ENCODE measurements around the gene ACOT8.
"Not testable (repeated sequence)": the region's sequence is repeated elsewhere in the genome, so short reads cannot be mapped to it uniquely, and the experiment has no call there.

ACOT8 gene

DNA sequence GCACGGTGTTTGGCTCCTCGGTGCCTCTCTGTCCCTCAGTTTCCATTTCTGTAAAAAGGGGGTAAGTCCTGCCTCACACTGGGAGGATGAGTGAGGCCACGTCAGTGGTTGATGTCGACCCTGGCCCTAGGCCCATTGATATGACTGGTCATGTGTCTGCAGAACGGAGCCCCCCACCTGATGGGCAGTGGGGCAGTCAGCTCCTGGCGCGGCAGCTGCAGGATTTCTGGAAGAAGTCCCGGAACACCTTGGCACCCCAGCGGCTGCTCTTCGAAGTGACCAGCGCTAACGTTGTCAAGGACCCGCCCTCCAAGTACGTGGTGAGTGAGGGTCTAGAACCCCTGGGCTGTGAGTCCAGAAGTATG, 22.4 kb downstream of the ACOT8 start:
- in situ Hi-C loops (cut with HindIII; ENCODE audit: low pct_ligation_motif_present, low pct_unique_long_range_greater_than_20kb, low sequenced_read_pairs), result no loop called here
- no peak for DNase-seq

DNA sequence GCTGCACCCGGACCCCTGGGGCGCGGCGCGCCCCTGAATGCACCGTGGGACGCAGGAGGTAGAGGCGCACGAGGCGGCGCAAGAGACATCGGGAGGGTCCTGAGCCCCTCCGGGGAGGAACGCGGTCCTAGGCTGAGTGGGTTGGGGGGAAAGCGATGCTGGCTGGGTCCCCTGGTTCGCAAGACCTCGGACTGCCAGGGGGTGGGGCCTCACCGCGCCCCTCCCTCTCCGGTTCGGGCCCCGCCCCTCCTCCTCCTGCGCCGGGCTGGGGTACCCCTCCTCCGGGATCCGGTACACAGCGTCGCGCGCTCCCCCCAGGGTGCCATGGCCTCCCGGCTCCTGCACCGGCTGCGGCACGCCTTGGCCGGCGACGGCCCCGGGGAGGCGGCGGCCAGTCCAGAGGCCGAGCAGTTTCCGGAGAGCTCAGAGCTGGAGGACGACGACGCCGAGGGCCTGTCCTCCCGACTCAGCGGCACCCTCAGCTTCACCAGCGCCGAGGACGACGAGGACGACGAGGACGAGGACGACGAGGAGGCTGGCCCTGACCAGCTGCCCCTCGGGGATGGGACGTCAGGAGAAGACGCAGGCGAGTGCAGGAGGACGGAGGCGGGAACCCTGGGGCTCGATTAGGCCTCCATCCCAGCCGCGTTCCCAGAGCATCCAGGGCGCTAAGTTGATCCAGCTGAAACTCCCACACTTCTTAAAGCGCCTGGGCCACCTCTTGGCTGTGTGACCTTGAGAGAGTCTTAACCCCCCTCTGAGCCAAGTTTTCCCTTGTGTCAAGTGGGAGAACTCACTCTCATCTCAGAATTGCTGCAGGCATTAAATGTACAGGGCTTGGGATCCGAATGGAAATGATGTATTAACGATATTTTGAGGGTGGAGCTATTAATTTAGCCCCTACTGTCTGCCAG, 23.1 kb downstream of the ACOT8 start:
- in situ Hi-C loops (cut with HindIII; ENCODE audit: low pct_ligation_motif_present, low pct_unique_long_range_greater_than_20kb, low sequenced_read_pairs), result no loop called here
- peak; percentile 58 for DNase-seq

DNA sequence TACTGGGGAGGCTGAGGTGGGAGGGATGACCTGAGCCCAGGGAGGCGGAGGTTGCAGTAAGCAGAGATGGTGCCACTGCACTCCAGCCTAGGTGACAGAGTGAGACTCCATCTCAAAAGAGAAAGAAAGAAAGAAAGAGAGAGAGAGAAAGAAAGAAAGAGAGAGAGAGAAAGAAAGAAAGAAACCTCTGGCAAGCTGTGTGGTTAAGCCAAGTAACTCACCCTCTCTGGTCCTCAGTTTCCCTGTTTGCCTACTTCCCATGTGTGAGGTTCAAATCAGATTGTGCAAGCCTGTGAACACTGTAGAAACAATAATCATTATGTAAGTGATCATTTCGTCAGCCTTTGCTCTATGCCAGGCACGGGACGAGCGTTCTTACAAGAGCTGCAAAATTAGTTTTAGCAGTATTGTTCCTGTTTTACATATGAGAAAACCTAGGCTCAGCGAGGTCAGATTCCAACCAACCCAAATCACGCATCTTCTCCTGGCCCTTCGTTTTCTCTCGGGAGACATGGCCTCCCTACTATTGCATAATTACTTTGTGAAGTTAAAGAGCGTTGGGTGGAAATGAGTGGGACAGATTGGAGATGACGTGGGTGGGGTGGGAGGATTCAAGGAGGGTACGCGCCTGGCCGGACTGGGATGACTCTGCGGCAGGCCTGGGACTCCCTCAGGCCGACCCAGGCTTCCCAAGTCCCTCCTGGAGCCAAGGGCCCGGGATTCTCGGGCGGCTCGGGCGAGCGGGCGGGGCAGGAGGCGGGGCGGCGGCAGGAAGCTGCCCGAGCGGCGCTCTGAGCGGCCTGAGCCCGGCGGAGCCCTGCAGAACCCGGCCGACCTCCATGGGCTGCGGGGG, 23.9 kb downstream of the ACOT8 start, which contains the start of gene SNX21:
SNX21 (plus strand) TSS at position 770 of the 853 bp plus-strand sequence. CDS start 121 bp downstream, outside the sequence.
- in situ Hi-C loops (cut with HindIII; ENCODE audit: low pct_ligation_motif_present, low pct_unique_long_range_greater_than_20kb, low sequenced_read_pairs), result no loop called here
- DNase-seq, result peak; percentile 82

DNA sequence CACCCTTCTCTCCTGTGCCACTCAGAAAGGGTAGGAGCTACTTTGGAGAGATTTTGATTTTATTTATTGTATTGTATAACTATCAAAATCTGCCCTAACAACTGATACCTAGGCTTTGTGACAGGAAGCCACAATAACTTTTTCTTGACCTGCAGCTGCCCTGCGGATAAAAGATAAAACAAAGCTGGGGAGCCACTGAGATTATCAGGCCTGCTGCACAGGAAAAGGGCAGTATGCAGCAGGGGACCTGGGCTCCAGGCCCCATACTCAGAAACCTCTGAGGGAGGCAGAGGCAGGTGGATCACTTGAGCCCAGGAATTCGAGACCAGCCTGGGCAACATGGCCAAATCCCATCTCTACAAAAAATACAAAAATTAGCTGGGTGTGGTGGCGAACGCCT, 24.6 kb downstream of the ACOT8 start:
- DNase-seq, result no peak
- in situ Hi-C loops (cut with HindIII; ENCODE audit: low pct_ligation_motif_present, low pct_unique_long_range_greater_than_20kb, low sequenced_read_pairs), result no loop called here

DNA sequence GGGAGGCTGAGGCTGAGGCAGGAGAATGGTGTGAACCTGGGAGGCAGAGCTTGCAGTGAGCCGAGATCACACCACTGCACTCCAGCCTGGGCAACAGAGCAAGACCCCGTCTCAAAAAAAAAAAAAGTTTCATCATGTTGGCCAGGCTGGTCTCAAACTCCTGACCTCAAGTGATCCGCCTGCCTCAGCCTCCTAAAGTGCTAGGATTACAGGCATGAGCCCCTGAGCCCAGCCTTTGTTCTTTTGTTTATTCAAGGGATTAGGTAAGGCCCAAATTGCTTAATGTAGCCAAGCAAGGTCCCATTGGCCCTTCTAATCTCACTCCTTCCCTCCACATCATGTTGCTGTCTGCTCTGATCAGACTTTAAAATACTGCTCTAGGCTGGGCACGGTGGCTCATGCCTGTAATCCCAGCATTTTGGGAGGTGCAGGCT, 27.5 kb downstream of the ACOT8 start:
- DNase-seq; in situ Hi-C loops (cut with HindIII; ENCODE audit: low pct_ligation_motif_present, low pct_unique_long_range_greater_than_20kb, low sequenced_read_pairs): not testable (repeated sequence)

DNA sequence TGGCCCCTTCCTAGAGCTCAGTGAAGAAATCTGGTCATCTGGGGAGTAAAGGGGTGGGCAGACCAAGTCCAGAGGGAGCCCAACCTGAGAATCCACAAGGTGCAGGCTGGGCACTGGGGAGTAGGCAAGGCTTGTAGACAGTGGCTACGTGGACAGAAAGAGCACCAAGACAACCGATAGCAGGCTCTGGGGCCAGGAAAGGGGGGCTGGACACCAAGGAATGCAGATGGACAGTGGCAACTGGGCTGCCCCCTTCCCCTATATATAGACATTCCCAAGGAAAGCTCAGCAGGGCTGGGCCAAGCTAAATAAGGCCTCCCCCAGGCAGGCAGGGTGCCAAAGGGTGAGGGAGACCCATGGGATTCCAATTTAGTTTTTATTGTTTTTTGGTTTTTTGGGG, 28.6 kb downstream of the ACOT8 start:
- in situ Hi-C loops (cut with HindIII; ENCODE audit: low pct_ligation_motif_present, low pct_unique_long_range_greater_than_20kb, low sequenced_read_pairs), result no loop called here
- no peak for DNase-seq

DNA sequence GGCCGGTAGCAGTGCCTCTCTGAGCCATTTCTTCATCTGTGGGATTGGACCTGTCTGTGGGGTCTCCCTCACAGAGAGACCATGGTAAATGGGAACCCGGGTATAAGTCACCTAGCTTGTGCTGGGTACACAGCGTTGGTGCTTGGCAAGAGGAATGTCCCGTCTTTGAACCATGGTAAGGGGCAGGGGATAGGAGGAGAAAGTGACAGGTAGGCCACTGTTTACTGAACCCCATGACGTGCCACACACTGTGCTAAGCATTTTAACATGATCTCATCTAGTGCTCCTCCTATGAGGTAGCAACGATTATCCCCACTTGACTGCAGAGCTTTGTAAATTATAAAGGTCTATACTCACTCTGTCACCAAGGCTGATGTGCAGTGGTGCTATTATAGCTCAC, 29.5 kb downstream of the ACOT8 start:
- in situ Hi-C loops (cut with HindIII; ENCODE audit: low pct_ligation_motif_present, low pct_unique_long_range_greater_than_20kb, low sequenced_read_pairs), result no loop called here
- DNase-seq, result no peak

DNA sequence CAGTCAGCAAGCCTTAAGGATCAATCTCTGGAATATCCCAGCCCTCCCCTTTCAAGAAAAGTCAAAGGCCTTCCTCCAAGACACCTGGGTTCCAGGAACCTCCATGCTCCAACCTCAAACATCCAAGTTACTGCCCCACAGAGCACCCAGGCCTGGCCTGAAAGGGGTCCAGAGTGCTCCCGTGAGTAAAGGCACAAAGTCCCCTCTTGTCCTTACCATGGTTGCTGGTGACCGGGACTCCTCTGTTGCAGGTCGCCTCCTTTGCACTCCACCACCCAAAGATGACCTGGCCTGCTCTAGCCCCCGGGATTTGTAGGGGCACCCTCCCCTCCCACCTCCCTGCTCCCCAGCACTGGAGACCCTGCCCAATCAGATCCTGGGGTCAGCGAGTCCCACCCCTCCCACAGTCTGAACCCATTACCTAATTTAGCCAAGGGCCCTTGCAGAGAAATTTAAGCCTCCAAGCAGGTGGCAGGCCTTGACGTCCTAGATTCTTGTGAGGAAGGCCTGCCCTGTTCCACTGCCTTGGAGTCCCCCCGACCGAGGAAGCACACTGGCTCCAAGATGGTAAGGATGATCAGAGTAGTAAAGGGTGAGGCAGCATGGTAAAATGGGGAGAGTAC, 30.1 kb downstream of the ACOT8 start, which contains the start of gene TNNC2:
TNNC2 (minus strand) TSS at position 283 of the 623 bp plus-strand sequence; CDS start at position 219, 64 bp downstream.
- in situ Hi-C loops (cut with HindIII; ENCODE audit: low pct_ligation_motif_present, low pct_unique_long_range_greater_than_20kb, low sequenced_read_pairs), result no loop called here

DNA sequence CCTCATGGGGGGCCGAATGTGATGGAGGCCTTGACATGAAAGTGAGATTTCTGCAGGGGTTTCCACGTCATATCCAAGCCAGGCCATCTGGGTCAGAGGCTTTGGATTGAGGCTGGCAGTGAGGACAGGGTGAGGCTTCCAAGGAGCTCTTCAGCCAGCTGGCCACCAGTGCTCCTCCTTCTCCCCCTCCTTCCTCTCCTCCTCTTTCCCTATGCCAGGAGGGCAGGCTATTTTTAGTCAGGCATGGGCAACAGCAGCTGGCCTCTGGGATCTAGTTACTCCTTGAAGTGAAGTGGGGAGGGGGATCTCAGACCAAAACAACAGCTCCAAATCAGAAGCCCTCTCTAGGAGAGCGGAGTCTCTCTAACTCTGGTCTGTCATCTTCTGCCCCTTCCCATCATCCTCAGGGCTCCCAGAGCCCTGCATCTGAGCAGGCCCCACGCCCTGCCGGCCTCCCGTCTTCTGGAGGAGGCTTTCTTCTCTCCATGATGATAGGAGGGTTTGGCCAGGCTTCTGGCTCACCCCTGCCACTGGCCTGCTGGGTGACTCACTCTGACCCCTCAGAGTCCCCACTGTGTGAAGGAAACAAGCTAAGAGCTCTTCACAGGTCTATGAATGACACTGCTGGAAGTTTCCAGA, 30.7 kb downstream of the ACOT8 start:
- in situ Hi-C loops (cut with HindIII; ENCODE audit: low pct_ligation_motif_present, low pct_unique_long_range_greater_than_20kb, low sequenced_read_pairs), result no loop called here
- DNase-seq, result no peak

More for the DNA sequence above, 30.1 kb downstream of the ACOT8 start, which contains the start of gene TNNC2:
- DNase-seq, result no peak

DNA sequence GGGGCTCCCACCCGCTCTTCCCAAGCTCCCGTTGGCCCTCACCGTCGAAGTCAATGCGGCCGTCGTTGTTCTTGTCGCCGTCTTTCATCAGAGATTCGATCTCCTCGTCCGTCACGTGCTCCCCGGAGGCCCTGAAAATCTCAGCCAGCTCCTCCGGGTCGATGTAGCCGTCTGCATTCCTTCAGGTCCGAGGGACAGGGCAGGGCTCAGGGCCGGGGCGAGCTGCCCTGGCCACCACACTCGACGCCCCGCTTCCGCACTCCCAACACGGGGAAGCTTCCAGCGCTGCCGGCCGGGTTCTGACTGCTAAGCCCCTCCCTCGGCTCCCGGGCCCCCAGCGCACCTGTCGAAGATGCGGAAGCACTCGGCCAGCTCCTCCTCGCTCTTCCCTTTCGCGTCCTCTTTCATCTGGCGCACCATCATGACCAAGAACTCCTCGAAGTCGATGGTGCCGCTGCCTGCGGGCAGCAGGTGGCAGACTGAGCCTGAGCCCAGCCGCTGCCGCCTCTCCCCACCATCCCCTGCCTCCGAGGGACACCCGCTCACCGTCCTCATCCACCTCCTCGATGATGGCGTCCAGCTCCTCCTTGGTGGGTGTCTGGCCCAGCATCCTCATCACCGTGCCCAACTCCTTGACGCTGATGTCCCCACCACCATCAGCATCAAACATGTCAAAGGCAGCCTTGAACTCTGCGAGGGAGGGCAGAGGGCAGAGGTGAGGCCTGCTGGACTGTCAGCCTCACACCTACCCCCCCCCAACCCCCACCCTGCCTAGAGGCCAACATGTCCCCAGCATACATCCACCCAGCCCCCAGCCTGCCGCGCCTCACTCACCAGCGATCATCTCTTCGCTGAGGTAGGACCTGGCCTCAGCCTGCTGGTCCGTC, 33.0 kb downstream of the ACOT8 start:
- in situ Hi-C loops (cut with HindIII; ENCODE audit: low pct_ligation_motif_present, low pct_unique_long_range_greater_than_20kb, low sequenced_read_pairs), result no loop called here
- DNase-seq, result peak; percentile 24

DNA sequence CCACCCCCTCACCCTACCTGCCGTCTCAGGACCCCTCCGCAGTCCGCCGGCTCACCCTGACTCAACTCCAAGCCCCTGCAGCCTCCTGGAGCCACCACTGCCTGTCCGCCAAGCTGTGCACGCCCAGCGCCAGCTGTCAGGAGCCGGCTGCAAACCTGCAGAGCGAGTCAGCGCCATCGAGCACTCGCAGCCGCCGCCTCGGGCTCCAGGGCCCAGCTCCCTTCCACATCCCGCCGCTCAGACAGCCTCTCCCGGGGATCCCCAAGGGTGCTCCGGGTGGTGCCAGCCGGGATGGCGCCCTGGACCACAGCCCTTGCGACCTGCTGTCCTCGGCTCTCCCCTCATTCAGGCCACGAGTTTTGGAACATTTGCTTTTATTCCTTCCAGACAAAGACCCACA, 34.3 kb downstream of the ACOT8 start:
- in situ Hi-C loops (cut with HindIII; ENCODE audit: low pct_ligation_motif_present, low pct_unique_long_range_greater_than_20kb, low sequenced_read_pairs), result no loop called here

DNA sequence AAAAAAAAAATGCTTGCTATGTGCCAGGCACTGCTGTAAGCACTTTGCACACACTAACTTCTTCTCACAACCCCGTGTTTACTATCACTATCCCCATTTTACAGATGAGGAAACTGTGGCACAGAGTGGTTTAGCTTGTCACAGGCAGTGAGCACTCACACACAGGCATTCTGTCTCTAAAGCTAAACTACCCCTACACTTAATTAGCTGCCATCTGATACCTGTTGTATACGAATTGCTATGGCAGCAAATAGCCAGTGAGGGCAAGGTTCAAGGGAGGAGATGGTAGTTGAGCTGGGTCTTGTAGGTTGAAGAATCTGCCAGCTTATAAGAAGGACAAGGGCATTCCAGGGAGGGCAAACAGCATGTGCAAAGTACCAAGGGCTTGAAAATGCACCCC, 35.2 kb downstream of the ACOT8 start:
- in situ Hi-C loops (cut with HindIII; ENCODE audit: low pct_ligation_motif_present, low pct_unique_long_range_greater_than_20kb, low sequenced_read_pairs), result no loop called here
- no peak for DNase-seq

More for the DNA sequence above, 34.3 kb downstream of the ACOT8 start:
- DNase-seq, result no peak

DNA sequence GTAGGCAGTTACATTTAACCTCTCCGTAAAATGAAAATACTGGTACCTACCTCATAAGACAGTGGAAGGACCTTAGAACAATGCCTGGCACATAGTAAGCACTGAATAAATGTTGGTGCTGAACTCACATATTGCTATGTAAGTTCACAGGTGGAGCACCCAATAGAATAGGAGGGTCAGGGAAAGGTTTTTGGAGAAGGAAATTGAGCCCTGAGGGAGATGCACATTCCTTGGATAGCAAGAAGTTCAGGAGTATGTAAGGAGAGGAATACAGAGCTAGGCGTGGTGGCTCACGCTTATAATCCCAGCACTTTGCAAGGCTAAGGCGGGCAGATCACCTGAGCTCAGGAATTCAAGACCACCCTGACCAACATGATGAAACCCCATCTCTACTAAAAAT, 37.7 kb downstream of the ACOT8 start:
- in situ Hi-C loops (cut with HindIII; ENCODE audit: low pct_ligation_motif_present, low pct_unique_long_range_greater_than_20kb, low sequenced_read_pairs), result no loop called here

DNA sequence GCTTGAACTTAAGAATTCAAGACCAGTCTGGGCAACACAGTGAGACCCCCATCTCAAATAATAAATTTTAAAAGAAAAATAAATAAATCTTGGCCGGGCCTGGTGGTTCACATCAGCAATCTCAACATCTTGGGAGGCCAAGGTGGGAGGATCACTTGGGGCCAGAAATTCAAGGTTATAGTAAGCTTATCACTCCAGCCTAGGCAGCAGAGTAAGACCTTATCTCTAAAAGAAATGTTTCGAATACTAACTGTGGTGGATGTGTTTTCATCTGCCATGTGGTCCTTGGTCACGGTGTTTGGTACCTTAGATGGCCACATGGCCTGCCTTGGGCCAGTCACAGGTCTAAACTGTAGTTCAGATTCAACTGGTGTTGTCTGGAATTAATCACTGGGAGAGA, 39.0 kb downstream of the ACOT8 start:
- in situ Hi-C loops (cut with HindIII; ENCODE audit: low pct_ligation_motif_present, low pct_unique_long_range_greater_than_20kb, low sequenced_read_pairs), result no loop called here

More for the DNA sequence above, 37.7 kb downstream of the ACOT8 start:
- DNase-seq, result no peak

DNA sequence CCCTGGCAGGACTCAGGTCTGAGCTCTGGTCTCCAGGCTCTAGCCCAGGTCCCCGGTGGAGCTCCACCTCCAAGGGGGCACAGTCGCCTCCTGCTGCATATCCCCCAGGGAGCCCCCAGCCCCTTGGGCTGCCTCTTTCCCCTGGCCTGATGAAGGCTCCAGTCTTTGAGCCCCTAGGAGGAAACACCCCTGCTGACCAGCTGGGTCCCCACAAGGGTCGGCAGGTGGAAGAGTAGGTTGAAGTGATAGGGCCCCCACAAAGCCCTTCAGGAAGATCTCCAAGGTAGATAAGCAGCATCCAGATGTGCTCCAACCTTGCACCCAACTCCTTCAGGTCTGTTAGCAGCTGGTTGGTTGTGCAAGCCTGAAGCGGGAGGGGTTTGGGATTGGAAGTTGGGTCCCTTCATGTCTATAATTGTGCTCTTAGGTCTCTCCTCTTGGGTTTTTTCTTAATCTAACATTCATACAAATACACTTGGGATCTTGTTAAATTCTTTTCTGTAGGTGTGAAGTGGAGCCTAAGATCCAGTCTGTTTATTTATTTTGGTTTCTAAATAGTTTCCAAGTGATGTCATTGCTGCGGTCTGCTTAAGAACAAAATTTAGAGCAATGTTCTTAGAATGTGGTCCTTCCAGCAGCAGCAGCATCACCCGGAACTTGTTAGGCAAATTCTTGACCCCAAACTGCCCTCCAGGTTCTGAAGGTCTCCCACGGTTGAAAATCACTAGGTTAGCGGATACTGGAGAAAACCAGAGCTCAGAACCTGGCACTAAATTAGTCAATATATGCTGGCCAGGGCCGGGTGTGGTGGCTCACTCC, 39.6 kb downstream of the ACOT8 start:
- in situ Hi-C loops (cut with HindIII; ENCODE audit: low pct_ligation_motif_present, low pct_unique_long_range_greater_than_20kb, low sequenced_read_pairs), result no loop called here
- DNase-seq, result peak; percentile 19

More for the DNA sequence above, 39.0 kb downstream of the ACOT8 start:
- DNase-seq, result no peak

DNA sequence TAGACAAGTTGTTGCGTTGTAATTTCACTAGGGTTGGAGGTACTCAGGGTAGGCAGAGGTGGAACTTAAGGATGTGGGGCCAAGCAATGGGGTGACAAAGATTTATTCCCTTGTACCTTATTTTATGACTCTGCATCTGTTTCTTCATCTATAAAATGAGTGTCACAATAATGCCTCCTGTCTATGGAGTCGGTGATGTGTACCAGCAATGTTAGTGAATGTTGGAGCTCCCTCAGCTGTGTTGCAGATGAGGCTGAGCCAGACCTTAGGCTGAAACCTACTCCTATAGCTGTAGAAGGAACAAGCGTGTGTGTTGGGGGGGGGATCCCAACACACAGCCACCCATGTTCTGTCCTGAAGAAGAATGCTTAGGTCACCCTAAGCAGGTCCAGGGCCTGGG, 40.2 kb downstream of the ACOT8 start:
- in situ Hi-C loops (cut with HindIII; ENCODE audit: low pct_ligation_motif_present, low pct_unique_long_range_greater_than_20kb, low sequenced_read_pairs), result no loop called here
- DNase-seq, result no peak

DNA sequence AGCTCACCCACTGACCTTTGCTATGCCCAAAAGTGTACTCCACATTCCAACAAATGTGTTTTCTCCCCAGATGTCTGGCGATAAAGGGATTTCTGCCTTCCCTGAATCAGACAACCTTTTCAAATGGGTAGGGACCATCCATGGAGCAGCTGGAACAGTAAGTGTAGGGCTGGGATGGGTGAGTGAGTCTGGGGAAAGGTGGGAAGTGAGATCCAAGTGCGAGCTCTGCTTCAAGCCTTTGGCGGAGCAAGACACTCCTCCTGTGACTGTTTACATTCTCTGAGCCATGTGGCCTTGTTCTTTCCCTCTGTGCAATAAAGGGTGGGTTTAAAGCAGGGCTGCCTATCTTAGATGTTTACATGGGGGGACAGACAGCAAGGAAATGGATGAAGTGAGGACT, 42.9 kb downstream of the ACOT8 start:
- in situ Hi-C loops (cut with HindIII; ENCODE audit: low pct_ligation_motif_present, low pct_unique_long_range_greater_than_20kb, low sequenced_read_pairs), result no loop called here
- no peak for DNase-seq

Measured in ACHN (cell line).